ENCODE measurements around the gene OR6B3.

OR6B3 gene

GRCh38 chr2:240077442-240077841 lies 24.1 kb upstream of the OR6B3 start:
- Histone ChIP-seq H3F3A (ENCODE audit: low read depth) (no peaks in the 10 kb centered on the region), H3K9me3 (ENCODE audit: insufficient read depth, low read depth, low read length) (peaks cover 15% of the 10 kb centered on the region), H3K4me2 (ENCODE audit: low read depth, low read length, poor library complexity, severe bottlenecking) (no peak overlapping the region), H4K20me1 (ENCODE audit: insufficient read depth, low read length, poor library complexity, severe bottlenecking) (no peaks in the 10 kb centered on the region), H3K36me3 (ENCODE audit: insufficient read depth, low read length) (no peaks in the 10 kb centered on the region), H2AFZ (ENCODE audit: low read length) (no peak overlapping the region), H3K27me3 (ENCODE audit: insufficient read depth, low read length, poor library complexity, severe bottlenecking) (no peaks in the 10 kb centered on the region), H3K9me2 (replicated peaks; ENCODE audit: low read depth, low read length) (no peaks in the 10 kb centered on the region), H3K4me1 (ENCODE audit: insufficient read depth, low read length, poor library complexity, severe bottlenecking) (no peaks in the 10 kb centered on the region), H3K9ac (ENCODE audit: low read depth, low read length, poor library complexity, severe bottlenecking) (no peak overlapping the region), H3K79me2 (ENCODE audit: insufficient read depth, low read length) (no peaks in the 10 kb centered on the region), H3K4me3 (ENCODE audit: low read length, poor library complexity, severe bottlenecking) (no peak overlapping the region)
- TF ChIP-seq CTCF (conservative IDR thresholded peaks at IDR 0.05; ENCODE audit: low read length) (no peak), EZH2phosphoT487 (IDR thresholded peaks at IDR 0.05; ENCODE audit: borderline replicate concordance) (no peak)

- H3K9me3 ChIP-seq (ENCODE audit: insufficient read depth, low read depth, low read length) = peaks cover 17% of the 10 kb centered on the region
- no peak overlapping the region for H3K4me3 ChIP-seq (ENCODE audit: low read length, poor library complexity, severe bottlenecking)
- H3K36me3 ChIP-seq (ENCODE audit: insufficient read depth, low read length) = no peaks in the 10 kb centered on the region
- no peaks in the 10 kb centered on the region for H3K9me2 ChIP-seq (replicated peaks; ENCODE audit: low read depth, low read length)
- no peaks in the 10 kb centered on the region for H3K79me2 ChIP-seq (ENCODE audit: insufficient read depth, low read length)
- H3K4me1 ChIP-seq (ENCODE audit: insufficient read depth, low read length, poor library complexity, severe bottlenecking) = no peaks in the 10 kb centered on the region
- H3K27me3 ChIP-seq (ENCODE audit: insufficient read depth, low read length, poor library complexity, severe bottlenecking) = no peaks in the 10 kb centered on the region
- no peaks in the 10 kb centered on the region for H4K20me1 ChIP-seq (ENCODE audit: insufficient read depth, low read length, poor library complexity, severe bottlenecking)
- no peak overlapping the region for H3K4me2 ChIP-seq (ENCODE audit: low read depth, low read length, poor library complexity, severe bottlenecking)
- TF ChIP-seq CTCF (conservative IDR thresholded peaks at IDR 0.05; ENCODE audit: low read length) (no peak), EZH2phosphoT487 (IDR thresholded peaks at IDR 0.05; ENCODE audit: borderline replicate concordance) (no peak)
- no peak overlapping the region for H2AFZ ChIP-seq (ENCODE audit: low read length)
- no peak overlapping the region for H3K9ac ChIP-seq (ENCODE audit: low read depth, low read length, poor library complexity, severe bottlenecking)
- no peaks in the 10 kb centered on the region for H3F3A ChIP-seq (ENCODE audit: low read depth)
Measured at GRCh38 chr2:240074545-240074944, 21.2 kb upstream of the OR6B3 start.

GRCh38 chr2:240070907-240071306 lies 17.6 kb upstream of the OR6B3 start:
- H4K20me1 ChIP-seq (ENCODE audit: insufficient read depth, low read length, poor library complexity, severe bottlenecking) = no peaks in the 10 kb centered on the region
- no peak overlapping the region for H3K4me2 ChIP-seq (ENCODE audit: low read depth, low read length, poor library complexity, severe bottlenecking)
- no peak overlapping the region for H3K4me3 ChIP-seq (ENCODE audit: low read length, poor library complexity, severe bottlenecking)
- H2AFZ ChIP-seq (ENCODE audit: low read length) = no peak overlapping the region
- TF ChIP-seq CTCF (conservative IDR thresholded peaks at IDR 0.05; ENCODE audit: low read length) (no peak), EZH2phosphoT487 (IDR thresholded peaks at IDR 0.05; ENCODE audit: borderline replicate concordance) (no peak)
- H3K4me1 ChIP-seq (ENCODE audit: insufficient read depth, low read length, poor library complexity, severe bottlenecking) = no peaks in the 10 kb centered on the region
- no peaks in the 10 kb centered on the region for H3K27me3 ChIP-seq (ENCODE audit: insufficient read depth, low read length, poor library complexity, severe bottlenecking)
- H3K36me3 ChIP-seq (ENCODE audit: insufficient read depth, low read length) = no peaks in the 10 kb centered on the region
- H3K79me2 ChIP-seq (ENCODE audit: insufficient read depth, low read length) = no peaks in the 10 kb centered on the region
- no peaks in the 10 kb centered on the region for H3K9me2 ChIP-seq (replicated peaks; ENCODE audit: low read depth, low read length)
- no peaks in the 10 kb centered on the region for H3F3A ChIP-seq (ENCODE audit: low read depth)
- H3K9me3 ChIP-seq (ENCODE audit: insufficient read depth, low read depth, low read length) = peaks cover 2% of the 10 kb centered on the region; the same call in 1 of the 2 replicates
- no peak overlapping the region for H3K9ac ChIP-seq (ENCODE audit: low read depth, low read length, poor library complexity, severe bottlenecking)

Measured in Loucy (cell line).